Measurements from ENCODE around the gene PRKG1. TPM values are rescaled to one million over a fixed set of nuclear protein-coding genes. Genes with fewer than 3 reads are reported as not detected.

The PRKG1 gene
- total RNA-seq, 1 experiment from 2014 or later: 10.4 TPM

DNA sequence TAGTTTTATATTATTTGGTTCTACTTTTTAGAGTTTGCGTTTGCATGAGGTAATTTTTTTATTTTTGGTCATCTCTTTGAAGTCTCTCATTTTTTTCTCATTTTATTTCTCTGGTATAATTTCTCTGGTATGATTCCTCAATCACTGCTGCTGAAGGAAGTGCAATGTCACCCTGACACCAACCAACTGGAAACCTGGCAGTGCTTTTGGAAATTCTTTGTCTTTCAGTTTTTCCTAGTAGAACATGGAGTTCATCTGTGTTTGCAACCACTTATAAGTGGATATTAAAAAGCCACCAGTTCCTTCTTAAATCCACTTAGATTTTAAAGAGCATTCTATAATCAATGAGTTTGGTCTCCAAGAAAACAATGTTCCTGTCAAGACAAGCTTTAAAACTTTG is 291.8 kb downstream of the PRKG1 start:
- Histone ChIP-seq H3K9me3 (ENCODE audit: control insufficient read depth, low read depth, low read length) (no peaks in the 10 kb centered on the region), H3K18ac (ENCODE audit: insufficient read length, low read depth, low read length) (no peak overlapping the region), H2AK5ac (ENCODE audit: insufficient read length, low read length) (no peak overlapping the region), H3K79me2 (ENCODE audit: insufficient read depth, low read length) (no peaks in the 10 kb centered on the region), H3K4ac (ENCODE audit: low read depth, low read length) (no peak overlapping the region), H2BK5ac (ENCODE audit: insufficient read length, low read length) (no peak overlapping the region), H2BK120ac (ENCODE audit: low read depth, low read length, poor library complexity, severe bottlenecking) (no peak overlapping the region), H3K4me2 (ENCODE audit: insufficient read depth, insufficient read length, low read length) (no peak overlapping the region), H3K23ac (ENCODE audit: insufficient read length, low read depth, low read length) (no peak overlapping the region), H3K56ac (ENCODE audit: insufficient read length, low read depth, low read length) (no peak overlapping the region), H3K23me2 (ENCODE audit: insufficient read length, low read depth, low read length, poor library complexity, severe bottlenecking) (no peaks in the 10 kb centered on the region), H3K79me1 (ENCODE audit: insufficient read depth, low read depth, low read length, poor library complexity, severe bottlenecking) (no peaks in the 10 kb centered on the region), H2AFZ (ENCODE audit: low read length) (no peak overlapping the region), H4K91ac (ENCODE audit: insufficient read length, low read depth, low read length) (no peak overlapping the region), H3K9ac (ENCODE audit: extremely low read depth, insufficient read length, low read length) (no peak overlapping the region), H4K5ac (ENCODE audit: insufficient read length, low read depth, low read length) (no peak overlapping the region), H3K4me1 (ENCODE audit: insufficient read depth, low read length) (peaks cover 3% of the 10 kb centered on the region; the same call in 1 of the 2 replicates), H4K20me1 (ENCODE audit: control insufficient read depth, insufficient read depth, insufficient read length) (no peaks in the 10 kb centered on the region), H2BK20ac (ENCODE audit: low read depth, low read length, poor library complexity, severe bottlenecking) (no peak overlapping the region), H2BK12ac (ENCODE audit: insufficient read length, low read depth, low read length) (no peak overlapping the region), H3K14ac (ENCODE audit: insufficient read depth, low read length) (no peak overlapping the region), H3K27me3 (ENCODE audit: insufficient read depth, low read length) (no peaks in the 10 kb centered on the region), H3K27ac (ENCODE audit: insufficient read length, low read depth, low read length) (no peak overlapping the region), H2BK15ac (ENCODE audit: low read depth, low read length) (no peak overlapping the region), H3T11ph (ENCODE audit: low read length) (no peak overlapping the region), H4K8ac (replicated peaks; ENCODE audit: insufficient read length, low read depth, low read length) (no peak overlapping the region)
- no CpG with 5 or more reads among the region's 1 CpG for WGBS (ENCODE audit: extremely low coverage, insufficient read length, low lambda C conversion rate)
- Mint-ChIP-seq H3K9me3 (no peaks in the 10 kb centered on the region), H3K27me3 (ENCODE audit: low read depth) (no peaks in the 10 kb centered on the region), H3K36me3 (ENCODE audit: insufficient read depth in 1 of 3, low read depth in 3 of 3) (no peaks in the 10 kb centered on the region), H3K4me3 (no peak overlapping the region), H3K27ac (no peak overlapping the region), H3K4me1 (peaks cover 44 to 66% of the 10 kb centered on the region in 2 experiments)
- DNase-seq: no peak
- TF ChIP-seq, protein P1, sequence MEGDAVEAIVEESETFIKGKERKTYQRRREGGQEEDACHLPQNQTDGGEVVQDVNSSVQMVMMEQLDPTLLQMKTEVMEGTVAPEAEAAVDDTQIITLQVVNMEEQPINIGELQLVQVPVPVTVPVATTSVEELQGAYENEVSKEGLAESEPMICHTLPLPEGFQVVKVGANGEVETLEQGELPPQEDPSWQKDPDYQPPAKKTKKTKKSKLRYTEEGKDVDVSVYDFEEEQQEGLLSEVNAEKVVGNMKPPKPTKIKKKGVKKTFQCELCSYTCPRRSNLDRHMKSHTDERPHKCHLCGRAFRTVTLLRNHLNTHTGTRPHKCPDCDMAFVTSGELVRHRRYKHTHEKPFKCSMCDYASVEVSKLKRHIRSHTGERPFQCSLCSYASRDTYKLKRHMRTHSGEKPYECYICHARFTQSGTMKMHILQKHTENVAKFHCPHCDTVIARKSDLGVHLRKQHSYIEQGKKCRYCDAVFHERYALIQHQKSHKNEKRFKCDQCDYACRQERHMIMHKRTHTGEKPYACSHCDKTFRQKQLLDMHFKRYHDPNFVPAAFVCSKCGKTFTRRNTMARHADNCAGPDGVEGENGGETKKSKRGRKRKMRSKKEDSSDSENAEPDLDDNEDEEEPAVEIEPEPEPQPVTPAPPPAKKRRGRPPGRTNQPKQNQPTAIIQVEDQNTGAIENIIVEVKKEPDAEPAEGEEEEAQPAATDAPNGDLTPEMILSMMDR (conservative IDR thresholded peaks at IDR 0.05): no peak

All from H9 (cell line).